Measurements from ENCODE around the gene OR2AP1.
"Not testable (repeated sequence)": the region's sequence is repeated elsewhere in the genome, so short reads cannot be mapped to it uniquely, and the experiment has no call there.

The OR2AP1 gene

GRCh38 chr12:55585817-55586216, 13.5 kb downstream of the OR2AP1 start:
- POLR2A ChIA-PET = no interaction called here

GRCh38 chr12:55590152-55590551, 17.9 kb downstream of the OR2AP1 start:
- DNase-seq (ENCODE audit: low read depth, low spot score); POLR2A ChIA-PET; H3K4me3 ChIP-seq (ENCODE audit: low read depth, low read length); CTCF ChIA-PET: not testable (repeated sequence)

More at GRCh38 chr12:55585817-55586216, 13.5 kb downstream of the OR2AP1 start:
- no peak for DNase-seq (ENCODE audit: low read depth, low spot score)
- TF ChIP-seq CTCF (IDR thresholded peaks at IDR 0.05; ENCODE audit: insufficient read depth, low read length, missing control alignments) = no peak
- H3K4me3 ChIP-seq (ENCODE audit: low read depth, low read length) = no peak overlapping the region
- CTCF ChIA-PET = no interaction called here

GRCh38 chr12:55607821-55608594, 35.7 kb downstream of the OR2AP1 start:
- CTCF ChIA-PET = interaction anchor here (1.1 to 1.7 kb wide), 2 partner anchors 11 to 12 kb away, joined by 3 to 5 read pairs; no protein-coding TSS in a partner anchor
- no peak for DNase-seq (ENCODE audit: low read depth, low spot score)
- H3K4me3 ChIP-seq (ENCODE audit: low read depth, low read length) = no peak overlapping the region
- POLR2A ChIA-PET = no interaction called here
- TF ChIP-seq CTCF (IDR thresholded peaks at IDR 0.05; ENCODE audit: insufficient read depth, low read length, missing control alignments) = no peak

- POLR2A ChIA-PET = no interaction called here
- no peak for DNase-seq (ENCODE audit: low read depth, low spot score)
- H3K4me3 ChIP-seq (ENCODE audit: low read depth, low read length) = no peak overlapping the region
- CTCF ChIA-PET = interaction anchor here (1.2 to 1.3 kb wide), 2 partner anchors 9 to 422 kb away, joined by 3 to 7 read pairs; no protein-coding TSS in a partner anchor
- TF ChIP-seq CTCF (IDR thresholded peaks at IDR 0.05; ENCODE audit: insufficient read depth, low read length, missing control alignments) = no peak
Observed at GRCh38 chr12:55610598-55610997, 38.3 kb downstream of the OR2AP1 start.

- no peak overlapping the region for H3K4me3 ChIP-seq (ENCODE audit: low read depth, low read length)
- no peak for DNase-seq (ENCODE audit: low read depth, low spot score)
- CTCF ChIA-PET = interaction anchor here (0.9 kb wide), 1 partner anchor 424 kb away, joined by 3 read pairs; no protein-coding TSS in a partner anchor
- TF ChIP-seq CTCF (IDR thresholded peaks at IDR 0.05; ENCODE audit: insufficient read depth, low read length, missing control alignments) = no peak
- POLR2A ChIA-PET = no interaction called here
Observed at GRCh38 chr12:55612646-55613045, 40.4 kb downstream of the OR2AP1 start.

- TF ChIP-seq CTCF (IDR thresholded peaks at IDR 0.05; ENCODE audit: insufficient read depth, low read length, missing control alignments) = no peak
- DNase-seq (ENCODE audit: low read depth, low spot score) = no peak
- ChIA-PET CTCF (interaction anchor here (1.0 to 8.0 kb wide), 3 partner anchors 425 to 428 kb away, joined by 4 to 107 read pairs (median 5); no protein-coding TSS in a partner anchor), POLR2A (no interaction called here)
- H3K4me3 ChIP-seq (ENCODE audit: low read depth, low read length) = no peak overlapping the region
Observed at GRCh38 chr12:55614764-55615163, 42.5 kb downstream of the OR2AP1 start.

All from AG04449 (cell line).